Coronary artery (tissue), 2 donors: ENCODE data around the gene MICALL1.

Source experiments
- DNase-seq: peaks from one replicate; pipeline ENCODE4 v3.0.0-alpha.2; 2017; ENCODE audit warnings: low spot score
- H3K27ac ChIP-seq, 2 donors: fragments of 200-600 bp; sonication (generic); one replicate each; pipeline ENCODE4 v1.5.1; 2016 to 2019
- H3K4me3 ChIP-seq: fragments of 200-600 bp; sonication (generic); 2 replicates; pipeline ENCODE4 v1.5.1; 2016; ENCODE audit warnings: mild to moderate bottlenecking, moderate library complexity
- CTCF ChIP-seq: fragments of 200-600 bp; sonication (generic); IDR thresholded peaks from one replicate; pipeline ENCODE4 v1.5.1; 2019; ENCODE audit warnings: antibody characterized with exemption

MICALL1 gene, protein sequence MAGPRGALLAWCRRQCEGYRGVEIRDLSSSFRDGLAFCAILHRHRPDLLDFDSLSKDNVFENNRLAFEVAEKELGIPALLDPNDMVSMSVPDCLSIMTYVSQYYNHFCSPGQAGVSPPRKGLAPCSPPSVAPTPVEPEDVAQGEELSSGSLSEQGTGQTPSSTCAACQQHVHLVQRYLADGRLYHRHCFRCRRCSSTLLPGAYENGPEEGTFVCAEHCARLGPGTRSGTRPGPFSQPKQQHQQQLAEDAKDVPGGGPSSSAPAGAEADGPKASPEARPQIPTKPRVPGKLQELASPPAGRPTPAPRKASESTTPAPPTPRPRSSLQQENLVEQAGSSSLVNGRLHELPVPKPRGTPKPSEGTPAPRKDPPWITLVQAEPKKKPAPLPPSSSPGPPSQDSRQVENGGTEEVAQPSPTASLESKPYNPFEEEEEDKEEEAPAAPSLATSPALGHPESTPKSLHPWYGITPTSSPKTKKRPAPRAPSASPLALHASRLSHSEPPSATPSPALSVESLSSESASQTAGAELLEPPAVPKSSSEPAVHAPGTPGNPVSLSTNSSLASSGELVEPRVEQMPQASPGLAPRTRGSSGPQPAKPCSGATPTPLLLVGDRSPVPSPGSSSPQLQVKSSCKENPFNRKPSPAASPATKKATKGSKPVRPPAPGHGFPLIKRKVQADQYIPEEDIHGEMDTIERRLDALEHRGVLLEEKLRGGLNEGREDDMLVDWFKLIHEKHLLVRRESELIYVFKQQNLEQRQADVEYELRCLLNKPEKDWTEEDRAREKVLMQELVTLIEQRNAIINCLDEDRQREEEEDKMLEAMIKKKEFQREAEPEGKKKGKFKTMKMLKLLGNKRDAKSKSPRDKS

GRCh38 chr22:37905534-37906363, at the start of gene MICALL1:
Gene MICALL1, plus strand, starts transcription at chr22:37906297. Its CDS starts 126 bp downstream, at chr22:37906423.
- no peak for DNase-seq
- TF ChIP-seq CTCF = no peak
- Histone ChIP-seq H3K27ac (peak within 1 kb of the TSS; percentile 84 to 92), H3K4me3 (peak within 1 kb of the TSS; percentile 98)

DNA sequence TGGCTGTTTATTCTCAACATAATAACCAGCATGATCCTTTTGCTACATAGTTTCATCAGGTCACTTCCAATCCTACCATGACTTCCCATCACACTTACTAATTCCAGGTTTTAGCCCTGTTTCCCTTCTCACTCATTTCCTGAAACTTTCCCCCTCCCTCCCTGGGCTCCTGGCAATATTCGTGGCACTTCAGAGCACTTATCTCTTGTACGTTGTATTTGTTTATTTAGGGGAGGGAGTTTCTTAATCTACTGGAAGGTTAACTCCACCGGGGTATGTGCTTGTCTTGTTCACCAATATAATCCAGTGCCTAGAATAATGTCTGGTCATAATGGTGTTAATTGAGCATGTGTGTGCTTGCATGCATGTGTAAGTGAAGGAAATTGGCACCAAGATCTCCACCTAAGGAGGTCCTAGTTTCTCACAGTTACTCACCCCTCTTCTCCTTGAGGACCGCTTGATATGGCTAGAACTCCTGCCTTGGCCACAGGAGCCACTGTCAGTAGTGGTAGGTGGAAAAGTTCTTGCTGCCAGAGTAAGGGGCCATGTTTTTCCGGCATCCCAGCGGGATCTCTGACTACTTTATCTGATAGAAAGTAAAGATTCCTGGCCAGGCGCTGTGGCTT, 45.2 kb upstream of the MICALL1 start:
- TF ChIP-seq CTCF = no peak
- peak overlapping the region in 1 of 2 donors; percentile 72 for H3K27ac ChIP-seq
- no peak for DNase-seq
- no peak overlapping the region for H3K4me3 ChIP-seq

DNA sequence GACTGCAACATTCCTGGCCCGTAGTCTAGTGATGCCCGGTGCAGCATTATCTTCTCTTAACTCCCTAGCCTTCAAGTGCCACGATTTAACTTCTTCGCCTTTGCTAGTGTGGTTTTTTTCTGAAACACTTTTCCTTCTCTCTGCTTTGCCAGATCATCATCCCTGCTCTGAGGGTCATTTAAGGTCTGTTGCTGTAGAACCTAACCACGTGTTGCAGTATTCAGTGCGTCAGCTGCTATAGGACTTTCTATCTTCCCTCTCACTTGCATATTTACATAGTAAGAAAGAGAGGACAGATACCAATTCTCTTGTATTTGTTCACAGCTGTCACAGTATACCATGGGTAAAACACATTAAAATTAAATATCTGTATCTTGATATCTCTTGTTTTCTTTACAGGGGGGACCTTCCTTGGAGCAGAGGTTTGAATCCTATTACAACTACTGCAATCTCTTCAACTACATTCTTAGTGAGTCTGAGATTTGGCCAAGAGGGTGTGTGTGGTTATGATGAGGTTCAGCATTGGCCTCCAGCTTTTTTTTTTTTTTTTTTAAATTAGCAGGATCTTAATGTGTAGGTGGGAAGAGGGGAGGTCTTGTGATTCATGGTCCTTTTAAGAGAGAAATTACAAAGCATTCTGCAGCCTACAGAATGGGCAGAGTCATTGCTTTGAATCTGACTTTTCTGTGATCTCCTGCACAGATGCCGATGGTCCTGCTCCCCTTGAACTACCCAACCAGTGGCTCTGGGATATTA, 43.3 kb upstream of the MICALL1 start:
- TF ChIP-seq CTCF = no peak
- Histone ChIP-seq H3K27ac (no peak overlapping the region), H3K4me3 (no peak overlapping the region)
- no peak for DNase-seq

DNA sequence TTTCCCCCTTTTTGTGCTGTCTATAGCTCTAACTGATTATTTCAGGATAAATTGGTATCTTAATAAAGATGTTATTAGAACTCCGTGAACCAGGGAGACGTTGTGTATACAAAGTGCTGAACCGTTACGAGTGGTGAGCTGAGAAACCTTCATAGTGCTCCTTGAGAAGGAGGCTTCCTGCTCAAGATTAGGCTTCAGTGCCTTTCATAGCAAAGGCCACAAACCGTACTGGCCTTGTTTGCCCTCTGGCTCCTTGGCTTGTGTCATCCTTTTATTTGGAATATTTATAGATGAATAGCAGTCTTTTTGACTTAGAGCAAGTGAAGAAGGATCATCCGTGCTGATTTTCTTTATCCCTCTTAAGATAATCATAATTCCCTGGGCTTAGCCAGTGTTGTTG, 40.6 kb upstream of the MICALL1 start:
- DNase-seq = no peak
- no peak for TF ChIP-seq CTCF
- H3K27ac ChIP-seq = no peak overlapping the region
- no peak overlapping the region for H3K4me3 ChIP-seq

- Histone ChIP-seq H3K4me3 (no peak overlapping the region), H3K27ac (no peak overlapping the region)
- DNase-seq = no peak
- TF ChIP-seq CTCF = no peak
These were observed 35.8 kb upstream of the MICALL1 start for GRCh38 chr22:37870273-37870672.
